Tibial nerve (tissue), 4 donors: ENCODE measurements around the gene KRT36.

Experiments used
- CTCF ChIP-seq, 5 experiments: fragments of 200-600 bp in 3 of 5; fragments of 450-650 bp in 2 of 5; sonication (generic) in 3 of 5; IDR thresholded peaks; one replicate each; pipeline ENCODE4 v1.5.1; 2016 to 2019; ENCODE audit warnings: antibody characterized with exemption in 5 of 5, mild to moderate bottlenecking in 3 of 5, moderate library complexity in 2 of 5
- EP300 ChIP-seq, 2 donors: sonication (generic); formaldehyde crosslinking; IDR thresholded peaks; one replicate each; pipeline ENCODE4 v1.6.1; 2017; ENCODE audit warnings: antibody characterized with exemption in 2 of 2, mild to moderate bottlenecking in 1 of 2

- TF ChIP-seq CTCF (IDR thresholded peaks at IDR 0.05), result no peak
- TF ChIP-seq EP300 (IDR thresholded peaks at IDR 0.05), result no peak
These were observed 47.3 kb upstream of the KRT36 start for GRCh38 chr17:41536741-41537613.
